OCI-LY1 (cell line): ENCODE results near the gene CCNL2.
"Not testable (repeated sequence)": the region's sequence is repeated elsewhere in the genome, so short reads cannot be mapped to it uniquely, and the experiment has no call there.

Experiments
- H2AFZ ChIP-seq: fragments of 200-600 bp; sonication (generic), shearing (Covaris generic); 2 replicates; pipeline ENCODE4 v1.6.0; 2014; ENCODE audit warnings: antibody characterized with exemption, mild to moderate bottlenecking, low read length
- H3F3A ChIP-seq: fragments of 200-600 bp; sonication (generic), shearing (Covaris generic); 2 replicates; pipeline ENCODE4 v1.6.0; 2014; ENCODE audit warnings: mild to moderate bottlenecking, antibody characterized with exemption, low read length, moderate library complexity; ENCODE audit not compliant: insufficient read depth
- H3K27ac ChIP-seq: fragments of 200-600 bp; sonication (generic); 2 replicates; pipeline ENCODE4 v1.5.1; 2014; ENCODE audit warnings: low read length, mixed run types, mild to moderate bottlenecking, low read depth; ENCODE audit not compliant: poor library complexity, severe bottlenecking
- H3K27me3 ChIP-seq: fragments of 200-600 bp; sonication (generic); 2 replicates; pipeline ENCODE4 v1.6.0; 2014; ENCODE audit warnings: antibody characterized with exemption, mild to moderate bottlenecking, low read length, moderate library complexity; ENCODE audit not compliant: insufficient read depth
- H3K36me3 ChIP-seq: fragments of 200-600 bp; sonication (generic); 2 replicates; pipeline ENCODE4 v1.6.1; 2014; ENCODE audit warnings: mild to moderate bottlenecking, antibody characterized with exemption, low read length, moderate library complexity, mixed read lengths; ENCODE audit not compliant: insufficient read depth
- H3K4me1 ChIP-seq: fragments of 200-600 bp; sonication (generic); 2 replicates; pipeline ENCODE4 v1.5.1; 2014; ENCODE audit warnings: mild to moderate bottlenecking, low read length, moderate library complexity; ENCODE audit not compliant: insufficient read depth, severe bottlenecking
- H3K4me2 ChIP-seq: fragments of 200-600 bp; sonication (generic), shearing (Covaris generic); 2 replicates; pipeline ENCODE4 v1.6.1; 2014; ENCODE audit warnings: low read length
- H3K4me3 ChIP-seq: fragments of 200-600 bp; sonication (generic); 2 replicates; pipeline ENCODE4 v1.5.1; 2014; ENCODE audit warnings: low read length, low read depth, mild to moderate bottlenecking, mixed read lengths; ENCODE audit not compliant: poor library complexity, severe bottlenecking
- H3K79me2 ChIP-seq: fragments of 200-600 bp; shearing (Covaris generic); 2 replicates; pipeline ENCODE4 v1.6.1; 2016; ENCODE audit warnings: mixed run types, low read length, mixed read lengths; ENCODE audit not compliant: insufficient read depth
- H3K9ac ChIP-seq: fragments of 200-600 bp; sonication (generic), shearing (Covaris generic); 2 replicates; pipeline ENCODE4 v1.6.1; 2014; ENCODE audit warnings: mild to moderate bottlenecking, low read length, mixed read lengths
- H3K9me2 ChIP-seq: fragments of 200-600 bp; sonication (generic), shearing (Covaris generic); 2 replicates; pipeline ENCODE4 v1.6.1; 2014; ENCODE audit warnings: low read depth, mild to moderate bottlenecking, low read length, mixed read lengths
- H3K9me3 ChIP-seq: fragments of 200-600 bp; shearing (Covaris generic); 2 replicates; pipeline ENCODE4 v1.6.1; 2014; ENCODE audit warnings: low read length, mixed read lengths
- H4K20me1 ChIP-seq: fragments of 200-600 bp; sonication (generic), shearing (Covaris generic); 2 replicates; pipeline ENCODE4 v1.6.0; 2016; ENCODE audit warnings: mild to moderate bottlenecking, low read length; ENCODE audit not compliant: insufficient read depth
- EZH2 ChIP-seq: fragments of 200-600 bp; sonication (generic), shearing (Covaris generic); IDR thresholded peaks from 2 replicates; pipeline ENCODE4 v1.8.0; 2017; ENCODE audit warnings: borderline replicate concordance, mixed run types, mild to moderate bottlenecking, antibody characterized with exemption, low read length, moderate library complexity, mixed read lengths
- TF ChIP-seq, protein P1 (sequence below): fragments of 200-600 bp; sonication (generic), shearing (Covaris generic); IDR thresholded peaks from 2 replicates; pipeline ENCODE4 v1.5.1; 2017; ENCODE audit warnings: mild to moderate bottlenecking, antibody characterized with exemption, low read length, moderate library complexity, mixed read lengths

CCNL2 gene

DNA sequence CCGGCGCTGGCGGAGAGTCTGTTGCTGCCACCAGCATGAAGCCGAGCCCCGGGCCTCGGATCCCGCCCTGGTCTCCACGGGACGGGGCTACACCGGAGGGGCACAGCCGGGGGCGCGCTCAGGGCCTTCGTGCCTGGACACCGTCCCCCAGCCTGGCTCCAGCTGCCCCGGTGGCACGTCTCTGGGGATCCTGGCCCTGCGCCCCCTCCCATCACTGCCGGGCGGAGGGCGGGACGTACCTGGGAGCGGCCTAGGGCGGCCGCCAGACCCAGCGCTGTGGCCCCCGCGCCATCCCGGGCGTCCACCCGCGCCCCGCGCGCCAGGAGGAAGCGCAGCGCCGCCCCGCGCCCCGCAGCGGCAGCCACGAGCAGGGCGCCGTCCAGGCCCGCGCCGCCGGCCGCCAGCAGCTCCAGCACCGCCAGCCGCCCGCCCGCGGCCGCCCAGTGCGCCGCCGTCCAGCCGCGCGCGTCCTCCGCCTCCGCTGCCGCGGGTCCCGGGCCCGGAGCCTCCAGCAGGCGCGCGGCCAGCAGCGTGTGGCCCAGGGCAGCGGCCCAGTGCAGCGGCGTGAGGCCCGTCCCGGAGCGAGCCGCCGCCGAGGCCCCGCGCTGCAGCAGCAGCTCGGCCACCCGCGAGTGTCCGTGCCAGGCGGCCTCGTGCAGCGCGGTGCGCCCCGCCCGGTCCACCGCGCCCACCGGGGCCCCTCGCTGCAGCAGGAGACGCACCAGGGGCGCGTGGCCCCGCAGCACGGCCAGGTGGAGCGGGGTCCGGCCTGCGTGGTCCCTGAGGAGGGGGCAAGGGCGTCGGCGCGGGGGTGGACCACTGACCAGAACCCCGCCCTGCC lies 20.9 kb upstream of the CCNL2 start:
- Histone ChIP-seq H3K4me1 (peaks cover 5% of the 10 kb centered on the region), H2AFZ (no peak overlapping the region), H3K79me2 (no peaks in the 10 kb centered on the region), H3K9me2 (no peaks in the 10 kb centered on the region), H3F3A (no peaks in the 10 kb centered on the region), H3K27me3 (0 out of 2 replicates have a peak, but pooled peaks cover 10% of the 10 kb centered on the region), H3K4me3 (no peak overlapping the region), H3K36me3 (no peaks in the 10 kb centered on the region), H3K27ac (no peak overlapping the region), H3K4me2 (no peak overlapping the region), H4K20me1 (no peaks in the 10 kb centered on the region), H3K9ac (no peak overlapping the region), H3K9me3 (no peaks in the 10 kb centered on the region)
- TF ChIP-seq EZH2 = no peak
- TF ChIP-seq, protein P1, sequence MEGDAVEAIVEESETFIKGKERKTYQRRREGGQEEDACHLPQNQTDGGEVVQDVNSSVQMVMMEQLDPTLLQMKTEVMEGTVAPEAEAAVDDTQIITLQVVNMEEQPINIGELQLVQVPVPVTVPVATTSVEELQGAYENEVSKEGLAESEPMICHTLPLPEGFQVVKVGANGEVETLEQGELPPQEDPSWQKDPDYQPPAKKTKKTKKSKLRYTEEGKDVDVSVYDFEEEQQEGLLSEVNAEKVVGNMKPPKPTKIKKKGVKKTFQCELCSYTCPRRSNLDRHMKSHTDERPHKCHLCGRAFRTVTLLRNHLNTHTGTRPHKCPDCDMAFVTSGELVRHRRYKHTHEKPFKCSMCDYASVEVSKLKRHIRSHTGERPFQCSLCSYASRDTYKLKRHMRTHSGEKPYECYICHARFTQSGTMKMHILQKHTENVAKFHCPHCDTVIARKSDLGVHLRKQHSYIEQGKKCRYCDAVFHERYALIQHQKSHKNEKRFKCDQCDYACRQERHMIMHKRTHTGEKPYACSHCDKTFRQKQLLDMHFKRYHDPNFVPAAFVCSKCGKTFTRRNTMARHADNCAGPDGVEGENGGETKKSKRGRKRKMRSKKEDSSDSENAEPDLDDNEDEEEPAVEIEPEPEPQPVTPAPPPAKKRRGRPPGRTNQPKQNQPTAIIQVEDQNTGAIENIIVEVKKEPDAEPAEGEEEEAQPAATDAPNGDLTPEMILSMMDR = no peak

DNA sequence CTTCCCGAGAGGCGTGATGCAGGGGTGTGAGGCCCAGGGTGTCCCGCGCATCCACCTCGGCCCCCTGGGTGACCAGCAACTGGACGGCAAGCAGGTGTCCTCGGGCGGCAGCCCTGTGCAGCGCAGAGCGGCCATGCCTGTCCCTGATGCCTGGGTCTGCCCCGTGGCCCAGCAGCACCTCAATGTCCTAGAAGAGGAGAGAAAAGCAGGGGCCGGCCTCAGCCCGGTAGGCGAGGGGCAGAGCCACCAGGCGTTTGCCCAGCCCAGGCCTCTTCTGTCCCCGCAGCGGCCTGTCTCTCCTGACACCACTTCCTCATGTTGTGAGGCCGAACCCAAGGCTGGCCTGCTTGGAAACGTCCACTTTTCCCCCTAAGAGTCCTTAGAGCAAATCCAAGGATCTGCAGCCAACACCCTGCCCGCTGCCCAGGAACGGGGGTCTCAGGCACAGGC lies 20.3 kb upstream of the CCNL2 start:
- TF ChIP-seq, protein P1 = no peak
- TF ChIP-seq EZH2 = no peak
- Histone ChIP-seq H3K27me3 (0 out of 2 replicates have a peak, but pooled peaks cover 10% of the 10 kb centered on the region), H3K9me3 (no peaks in the 10 kb centered on the region), H3K79me2 (no peaks in the 10 kb centered on the region), H3K4me1 (peaks cover 5% of the 10 kb centered on the region), H4K20me1 (no peaks in the 10 kb centered on the region), H3K4me2 (no peak overlapping the region), H3F3A (no peaks in the 10 kb centered on the region), H3K9ac (no peak overlapping the region), H3K4me3 (no peak overlapping the region), H2AFZ (no peak overlapping the region), H3K9me2 (no peaks in the 10 kb centered on the region), H3K27ac (no peak overlapping the region), H3K36me3 (no peaks in the 10 kb centered on the region)

DNA sequence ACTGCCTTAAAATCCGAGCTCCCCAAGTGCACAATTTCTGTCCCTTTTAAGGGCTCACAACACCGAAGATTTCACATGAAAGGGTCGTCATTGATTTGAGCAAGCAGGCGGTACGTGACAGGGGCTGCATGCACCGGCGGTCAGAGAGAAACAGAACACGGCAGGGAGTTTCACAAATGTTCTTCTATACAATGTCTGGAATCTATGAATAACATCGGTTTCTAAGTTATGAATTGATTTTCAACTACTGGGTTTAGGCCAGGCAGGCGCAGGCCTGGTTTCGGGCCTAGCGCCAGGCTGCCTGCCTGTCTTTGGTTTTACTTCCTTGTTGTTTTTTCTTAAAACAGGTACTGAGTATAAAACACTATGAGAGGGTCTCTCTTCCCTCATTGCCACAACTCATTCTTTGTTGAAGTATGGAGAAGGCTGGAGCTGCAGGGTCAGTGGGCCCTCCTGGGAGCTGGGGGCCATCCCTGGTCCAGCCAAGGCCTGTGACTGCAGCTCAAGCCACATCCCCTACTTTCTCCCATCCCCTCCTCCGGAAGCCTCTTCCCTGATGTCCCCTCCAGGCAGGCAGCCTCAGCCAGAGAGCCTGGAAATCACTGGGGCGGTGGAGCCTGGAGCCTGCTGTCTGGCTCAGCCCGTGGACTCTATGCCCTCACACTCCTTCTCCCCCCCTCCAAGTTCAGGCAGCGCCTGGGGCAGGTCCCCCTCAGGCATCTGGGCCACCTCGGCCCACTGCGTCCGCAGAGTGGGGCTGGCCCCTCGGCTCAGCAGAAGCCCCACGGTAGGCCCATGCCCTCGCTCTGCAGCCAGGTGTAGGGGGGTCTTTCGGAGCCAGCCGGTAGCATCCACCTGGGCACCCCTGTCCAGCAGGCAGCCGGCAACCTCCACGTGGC lies 19.6 kb upstream of the CCNL2 start:
- TF ChIP-seq, protein P1 = no peak
- TF ChIP-seq EZH2 = no peak
- Histone ChIP-seq H3K9ac (no peak overlapping the region), H3K4me1 (peaks cover 5% of the 10 kb centered on the region), H3K4me3 (no peak overlapping the region), H3K27me3 (0 out of 2 replicates have a peak, but pooled peaks cover 10% of the 10 kb centered on the region), H3K36me3 (no peaks in the 10 kb centered on the region), H3K4me2 (no peak overlapping the region), H3K79me2 (no peaks in the 10 kb centered on the region), H3K9me2 (no peaks in the 10 kb centered on the region), H2AFZ (no peak overlapping the region), H3K27ac (no peak overlapping the region), H3F3A (no peaks in the 10 kb centered on the region), H3K9me3 (no peaks in the 10 kb centered on the region), H4K20me1 (no peaks in the 10 kb centered on the region)

DNA sequence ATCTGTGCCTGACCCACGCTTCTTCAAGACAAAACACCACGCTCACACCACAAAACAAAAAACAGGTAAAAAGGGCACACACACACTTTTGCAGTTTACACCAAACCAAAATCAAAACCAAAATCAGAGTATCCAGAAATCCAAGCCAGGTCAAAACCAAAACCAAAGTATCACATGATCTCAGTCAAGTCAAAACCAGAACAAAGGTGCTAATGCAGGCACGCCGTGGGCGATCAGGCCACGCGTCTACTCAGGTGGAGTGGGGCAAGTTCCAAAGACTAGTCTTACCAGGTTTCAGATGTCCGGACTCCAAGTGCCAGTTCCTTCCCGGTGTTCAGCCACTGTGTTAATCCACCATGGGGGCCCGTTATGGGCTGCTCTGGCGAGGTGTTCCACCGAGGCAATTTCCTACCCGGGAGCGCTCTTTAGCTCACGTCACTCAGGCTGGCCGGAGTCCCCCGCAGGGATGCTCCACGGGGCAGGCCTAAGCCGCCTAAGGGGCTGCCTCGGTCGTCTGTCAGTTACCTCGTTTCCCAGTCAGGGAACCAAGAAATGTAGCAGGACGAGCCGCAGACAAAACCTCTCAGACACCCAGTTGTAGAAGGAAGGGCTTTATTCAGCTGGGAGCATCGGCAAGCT lies 18.8 kb upstream of the CCNL2 start:
- not testable (repeated sequence) for H3K79me2 ChIP-seq, H3K4me2 ChIP-seq, H3K9ac ChIP-seq, H3K9me2 ChIP-seq, H4K20me1 ChIP-seq, H3K27me3 ChIP-seq, H3K36me3 ChIP-seq, H3F3A ChIP-seq, H2AFZ ChIP-seq, H3K4me3 ChIP-seq, H3K27ac ChIP-seq, H3K4me1 ChIP-seq, H3K9me3 ChIP-seq
